ENCODE results near the gene WDR77.

Gene WDR77

GRCh38 chr1:111468717-111469100, 19.7 kb upstream of the WDR77 start:
- ChIA-PET CTCF (no interaction called here), POLR2A (no interaction called here)
- no peak for TF ChIP-seq L3MBTL2 (conservative IDR thresholded peaks at IDR 0.05)
- DNase-seq (ENCODE audit: extremely low spot score), result no peak

- DNase-seq (ENCODE audit: extremely low spot score), result no peak
- TF ChIP-seq HDGF (IDR thresholded peaks at IDR 0.05; ENCODE audit: borderline replicate concordance), result no peak
- no peak for TF ChIP-seq FOXK2 (IDR thresholded peaks at IDR 0.05)
- no peak for TF ChIP-seq LEF1 (IDR thresholded peaks at IDR 0.05; ENCODE audit: borderline replicate concordance)
- TF ChIP-seq TARDBP (IDR thresholded peaks at IDR 0.05), result no peak
- TF ChIP-seq SP1 (IDR thresholded peaks at IDR 0.05), result no peak
- no peak for TF ChIP-seq ZNF384 (IDR thresholded peaks at IDR 0.05)
- no peak for TF ChIP-seq BHLHE40 (IDR thresholded peaks at IDR 0.05; ENCODE audit: borderline replicate concordance)
- CTCF ChIA-PET, result no interaction called here
- POLR2A ChIA-PET, result no interaction called here
Measured at GRCh38 chr1:111467865-111468716, 19.0 kb upstream of the WDR77 start.

GRCh38 chr1:111466480-111466879, 17.4 kb upstream of the WDR77 start:
- TF ChIP-seq LEF1 (IDR thresholded peaks at IDR 0.05; ENCODE audit: borderline replicate concordance) (no peak), FOXA1 (IDR thresholded peaks at IDR 0.05) (no peak), L3MBTL2 (conservative IDR thresholded peaks at IDR 0.05) (no peak), BHLHE40 (IDR thresholded peaks at IDR 0.05; ENCODE audit: borderline replicate concordance) (no peak), SUZ12 (IDR thresholded peaks at IDR 0.05) (no peak), FOXM1 (IDR thresholded peaks at IDR 0.05; ENCODE audit: borderline replicate concordance) (no peak), FOXK2 (IDR thresholded peaks at IDR 0.05) (no peak), ARNT (IDR thresholded peaks at IDR 0.05) (no peak), SP1 (IDR thresholded peaks at IDR 0.05) (no peak), ZNF384 (IDR thresholded peaks at IDR 0.05) (no peak), ELF4 (IDR thresholded peaks at IDR 0.05) (no peak)
- CTCF ChIA-PET, result no interaction called here
- POLR2A ChIA-PET, result no interaction called here

GRCh38 chr1:111465754-111466153, 16.7 kb upstream of the WDR77 start:
- ChIA-PET CTCF (no interaction called here), POLR2A (interaction anchor here (1.1 kb wide), 1 partner anchor 17 kb away, joined by 3 read pairs; no protein-coding TSS in a partner anchor)
- DNase-seq (ENCODE audit: extremely low spot score), result no peak
- TF ChIP-seq TARDBP (IDR thresholded peaks at IDR 0.05), result no peak
- TF ChIP-seq LEF1 (IDR thresholded peaks at IDR 0.05; ENCODE audit: borderline replicate concordance), result no peak
- TF ChIP-seq CTBP1 (IDR thresholded peaks at IDR 0.05; ENCODE audit: borderline replicate concordance), result no peak
- no peak for TF ChIP-seq FOXM1 (IDR thresholded peaks at IDR 0.05; ENCODE audit: borderline replicate concordance)
- TF ChIP-seq NFRKB (IDR thresholded peaks at IDR 0.05), result no peak
- TF ChIP-seq BHLHE40 (IDR thresholded peaks at IDR 0.05; ENCODE audit: borderline replicate concordance), result no peak
- no peak for TF ChIP-seq L3MBTL2 (conservative IDR thresholded peaks at IDR 0.05)
- no peak for TF ChIP-seq SP1 (IDR thresholded peaks at IDR 0.05)
- no peak for TF ChIP-seq FOXA1 (IDR thresholded peaks at IDR 0.05)

More at GRCh38 chr1:111466480-111466879, 17.4 kb upstream of the WDR77 start:
- DNase-seq (ENCODE audit: extremely low spot score), result no peak

- ChIA-PET CTCF (interaction anchor here (1.2 kb wide), 1 partner anchor 10 kb away, joined by 3 read pairs; no protein-coding TSS in a partner anchor), POLR2A (no interaction called here)
- no peak for DNase-seq (ENCODE audit: extremely low spot score)
- TF ChIP-seq ZNF384 (IDR thresholded peaks at IDR 0.05) (no peak), BHLHE40 (IDR thresholded peaks at IDR 0.05; ENCODE audit: borderline replicate concordance) (no peak), CTBP1 (IDR thresholded peaks at IDR 0.05; ENCODE audit: borderline replicate concordance) (no peak), PKNOX1 (IDR thresholded peaks at IDR 0.05) (no peak), TARDBP (IDR thresholded peaks at IDR 0.05) (no peak), HDGF (IDR thresholded peaks at IDR 0.05; ENCODE audit: borderline replicate concordance) (no peak), SUZ12 (IDR thresholded peaks at IDR 0.05) (no peak), ARNT (IDR thresholded peaks at IDR 0.05) (no peak), FOXM1 (IDR thresholded peaks at IDR 0.05; ENCODE audit: borderline replicate concordance) (no peak), L3MBTL2 (conservative IDR thresholded peaks at IDR 0.05) (no peak), FOXK2 (IDR thresholded peaks at IDR 0.05) (no peak), NFRKB (IDR thresholded peaks at IDR 0.05) (no peak), ELF4 (IDR thresholded peaks at IDR 0.05) (no peak), LEF1 (IDR thresholded peaks at IDR 0.05; ENCODE audit: borderline replicate concordance) (no peak)
Measured at GRCh38 chr1:111463029-111463683, 14.1 kb upstream of the WDR77 start.

- POLR2A ChIA-PET, result no interaction called here
- TF ChIP-seq FOXK2 (IDR thresholded peaks at IDR 0.05) (no peak), CTBP1 (IDR thresholded peaks at IDR 0.05; ENCODE audit: borderline replicate concordance) (no peak)
- DNase-seq (ENCODE audit: extremely low spot score), result no peak
- CTCF ChIA-PET, result interaction anchor here (1.2 kb wide), 1 partner anchor 9 kb away, joined by 3 read pairs; no protein-coding TSS in a partner anchor
Measured at GRCh38 chr1:111462370-111463028, 13.4 kb upstream of the WDR77 start.

- TF ChIP-seq HDGF (IDR thresholded peaks at IDR 0.05; ENCODE audit: borderline replicate concordance) (no peak), ZNF384 (IDR thresholded peaks at IDR 0.05) (no peak), SP1 (IDR thresholded peaks at IDR 0.05) (no peak), LEF1 (IDR thresholded peaks at IDR 0.05; ENCODE audit: borderline replicate concordance) (no peak), PKNOX1 (IDR thresholded peaks at IDR 0.05) (no peak), FOXA1 (IDR thresholded peaks at IDR 0.05) (no peak), ELF4 (IDR thresholded peaks at IDR 0.05) (no peak), FOXM1 (IDR thresholded peaks at IDR 0.05; ENCODE audit: borderline replicate concordance) (no peak), ARNT (IDR thresholded peaks at IDR 0.05) (no peak), NFRKB (IDR thresholded peaks at IDR 0.05) (no peak), SUZ12 (IDR thresholded peaks at IDR 0.05) (no peak), FOXK2 (IDR thresholded peaks at IDR 0.05) (no peak), TARDBP (IDR thresholded peaks at IDR 0.05) (no peak)
- CTCF ChIA-PET, result interaction anchor here (1.0 to 1.2 kb wide), 2 partner anchors 9 to 20 kb away, joined by 3 read pairs; no protein-coding TSS in a partner anchor
- DNase-seq (ENCODE audit: extremely low spot score), result no peak
- POLR2A ChIA-PET, result no interaction called here
Measured at GRCh38 chr1:111461765-111462164, 12.7 kb upstream of the WDR77 start.

All from HEK293T (cell line).